Mesothelial cell of epicardium (in vitro differentiated cells): ENCODE results near the gene CPLX1. TPM values are rescaled to one million over a fixed set of nuclear protein-coding genes. Genes with fewer than 3 reads are reported as not detected.

Source experiments
- DNase-seq, 2 experiments: peaks; one replicate each; pipeline ENCODE4 v3.0.0; 2021; ENCODE audit warnings: low spot score in 2 of 2; ENCODE audit not compliant: unreplicated experiment in 2 of 2
- H3K27ac Mint-ChIP-seq: 2 replicates; pipeline ENCODE4 v1.8.0; 2021; ENCODE audit warnings: mixed read lengths
- H3K27me3 Mint-ChIP-seq: 2 replicates; pipeline ENCODE4 v1.8.0; 2021; ENCODE audit warnings: low read depth, mixed read lengths
- H3K36me3 Mint-ChIP-seq: 2 replicates; pipeline ENCODE4 v1.8.0; 2021; ENCODE audit warnings: mixed read lengths
- H3K4me1 Mint-ChIP-seq: 2 replicates; pipeline ENCODE4 v1.8.0; 2021; ENCODE audit warnings: mixed read lengths
- H3K4me3 Mint-ChIP-seq: 2 replicates; pipeline ENCODE4 v1.8.0; 2021; ENCODE audit warnings: mild to moderate bottlenecking, moderate library complexity, mixed read lengths
- H3K9me3 Mint-ChIP-seq: 2 replicates; pipeline ENCODE4 v1.8.0; 2021; ENCODE audit warnings: mixed read lengths
- CTCF ChIP-seq: fragments of 200-600 bp; sonication (generic); IDR thresholded peaks from one replicate; pipeline ENCODE4 v1.5.0; 2021; ENCODE audit warnings: antibody characterized with exemption; ENCODE audit not compliant: unreplicated experiment
- total RNA-seq: library from RNA; stranded (reverse); gene quantifications from 3 replicates; pipeline ENCODE4 v1.2.1, GENCODE V29; 2021

The CPLX1 gene
- total RNA-seq, 1 donor from 2014 or later = 4.6 TPM

GRCh38 chr4:793941-794621 is 31.8 kb downstream of the CPLX1 start:
- Mint-ChIP-seq H3K27me3 (peaks cover 55% of the 10 kb centered on the region), H3K4me3 (no peak overlapping the region), H3K36me3 (no peaks in the 10 kb centered on the region), H3K4me1 (peaks cover 12% of the 10 kb centered on the region), H3K9me3 (no peaks in the 10 kb centered on the region), H3K27ac (no peak overlapping the region)
- TF ChIP-seq CTCF = no peak
- DNase-seq = no peak

- no peak for TF ChIP-seq CTCF
- no peak for DNase-seq
- Mint-ChIP-seq H3K27me3 (peaks cover 58% of the 10 kb centered on the region), H3K4me1 (peaks cover 12% of the 10 kb centered on the region), H3K36me3 (no peaks in the 10 kb centered on the region), H3K9me3 (no peaks in the 10 kb centered on the region), H3K4me3 (peak overlapping the region; percentile 52), H3K27ac (no peak overlapping the region)
Measured at GRCh38 chr4:793093-793861, 32.7 kb downstream of the CPLX1 start.

GRCh38 chr4:792626-793092 is 33.3 kb downstream of the CPLX1 start:
- Mint-ChIP-seq H3K27me3 (peaks cover 60% of the 10 kb centered on the region), H3K4me1 (peaks cover 12% of the 10 kb centered on the region)

GRCh38 chr4:791898-792625 is 33.9 kb downstream of the CPLX1 start:
- no peak for TF ChIP-seq CTCF
- Mint-ChIP-seq H3K36me3 (no peaks in the 10 kb centered on the region), H3K4me1 (peaks cover 14% of the 10 kb centered on the region), H3K4me3 (peak overlapping the region; percentile 20), H3K27ac (no peak overlapping the region), H3K27me3 (peaks cover 63% of the 10 kb centered on the region), H3K9me3 (no peaks in the 10 kb centered on the region)
- no peak for DNase-seq

More at GRCh38 chr4:792626-793092, 33.3 kb downstream of the CPLX1 start:
- H3K36me3 Mint-ChIP-seq = no peaks in the 10 kb centered on the region
- H3K4me3 Mint-ChIP-seq = peak overlapping the region; percentile 52
- DNase-seq = no peak
- H3K9me3 Mint-ChIP-seq = no peaks in the 10 kb centered on the region
- TF ChIP-seq CTCF = no peak
- no peak overlapping the region for H3K27ac Mint-ChIP-seq

- Mint-ChIP-seq H3K4me3 (no peak overlapping the region), H3K9me3 (no peaks in the 10 kb centered on the region), H3K27ac (no peak overlapping the region), H3K36me3 (no peaks in the 10 kb centered on the region), H3K27me3 (peaks cover 56% of the 10 kb centered on the region), H3K4me1 (peaks cover 14% of the 10 kb centered on the region)
- DNase-seq = no peak
- TF ChIP-seq CTCF = no peak
Measured at GRCh38 chr4:791252-791897, 34.6 kb downstream of the CPLX1 start.
